Neutrophil (primary cell): ENCODE results near the gene TBX21.
"Not testable (repeated sequence)": the region's sequence is repeated elsewhere in the genome, so short reads cannot be mapped to it uniquely, and the experiment has no call there.

Source experiments
- H3K27ac ChIP-seq: fragments of 200-600 bp; sonication (generic); 2 replicates; pipeline ENCODE4 v1.5.1; 2016; ENCODE audit warnings: mild to moderate bottlenecking, moderate library complexity
- H3K27me3 ChIP-seq: fragments of 200-600 bp; sonication (generic); 2 replicates; pipeline ENCODE4 v1.6.0; 2016; ENCODE audit warnings: mild to moderate bottlenecking
- H3K36me3 ChIP-seq: fragments of 200-600 bp; sonication (generic); 2 replicates; pipeline ENCODE4 v1.5.1; 2017
- H3K4me1 ChIP-seq, 2 experiments: fragments of 200-600 bp in 1 of 2; sonication (generic) in 1 of 2; 1 replicate in 1 of 2; 2 replicates in 1 of 2; pipeline versions ENCODE4 v1.5.1 to v1.6.1; 2013 to 2016; ENCODE audit warnings: low read depth in 1 of 2, low read length in 1 of 2, mild to moderate bottlenecking in 1 of 2, moderate library complexity in 1 of 2; ENCODE audit not compliant: control insufficient read depth in 1 of 2, insufficient read depth in 1 of 2
- H3K4me3 ChIP-seq, 2 experiments: fragments of 200-600 bp in 1 of 2; sonication (generic) in 1 of 2; 1 replicate in 1 of 2; 2 replicates in 1 of 2; pipeline ENCODE4 v1.5.1; 2013 to 2016; ENCODE audit warnings: low read depth in 1 of 2, low read length in 1 of 2, mild to moderate bottlenecking in 1 of 2, moderate library complexity in 1 of 2
- H3K9me3 ChIP-seq: fragments of 200-600 bp; sonication (generic); 2 replicates; pipeline ENCODE4 v1.5.1; 2016
- CTCF ChIP-seq: fragments of 200-600 bp; sonication (generic); IDR thresholded peaks from 2 replicates; pipeline ENCODE4 v1.5.1; 2016; ENCODE audit warnings: antibody characterized with exemption

Gene TBX21

GRCh38 chr17:47739150-47739549, 6.1 kb downstream of the TBX21 start:
- H3K27me3 ChIP-seq: peaks cover 82% of the 10 kb centered on the region
- peaks cover 0 to under 1% of the 10 kb centered on the region in 2 experiments for H3K4me1 ChIP-seq
- no peaks in the 10 kb centered on the region for H3K9me3 ChIP-seq
- no peak overlapping the region for H3K27ac ChIP-seq
- H3K36me3 ChIP-seq: no peaks in the 10 kb centered on the region
- no peak overlapping the region for H3K4me3 ChIP-seq
- no peak for TF ChIP-seq CTCF

GRCh38 chr17:47739945-47740344, 6.9 kb downstream of the TBX21 start:
- H3K36me3 ChIP-seq, H3K27ac ChIP-seq, H3K9me3 ChIP-seq, H3K4me1 ChIP-seq, H3K4me3 ChIP-seq: not testable (repeated sequence)
- H3K27me3 ChIP-seq: peaks cover 82% of the 10 kb centered on the region

GRCh38 chr17:47741109-47741792, 8.2 kb downstream of the TBX21 start:
- Histone ChIP-seq H3K36me3 (no peaks in the 10 kb centered on the region), H3K4me3 (no peak overlapping the region), H3K4me1 (no peaks in the 10 kb centered on the region), H3K27me3 (peaks cover 82% of the 10 kb centered on the region), H3K27ac (no peak overlapping the region), H3K9me3 (no peaks in the 10 kb centered on the region)
- TF ChIP-seq CTCF: no peak

GRCh38 chr17:47741793-47742145, 8.7 kb downstream of the TBX21 start:
- H3K4me1 ChIP-seq: no peaks in the 10 kb centered on the region

GRCh38 chr17:47742319-47743181, 9.5 kb downstream of the TBX21 start:
- H3K9me3 ChIP-seq: no peaks in the 10 kb centered on the region
- H3K4me1 ChIP-seq: no peaks in the 10 kb centered on the region
- H3K27ac ChIP-seq: no peak overlapping the region
- no peak overlapping the region for H3K4me3 ChIP-seq
- H3K27me3 ChIP-seq: peaks cover 83% of the 10 kb centered on the region
- peak; percentile 9 for TF ChIP-seq CTCF
- H3K36me3 ChIP-seq: no peaks in the 10 kb centered on the region

More at GRCh38 chr17:47741793-47742145, 8.7 kb downstream of the TBX21 start:
- no peak for TF ChIP-seq CTCF
- Histone ChIP-seq H3K27ac (no peak overlapping the region), H3K27me3 (peaks cover 82% of the 10 kb centered on the region), H3K4me3 (no peak overlapping the region), H3K36me3 (no peaks in the 10 kb centered on the region), H3K9me3 (no peaks in the 10 kb centered on the region)
